ENCODE measurements around the gene CHRNE. TPM values are rescaled to one million over a fixed set of nuclear protein-coding genes. Genes with fewer than 3 reads are reported as not detected.
"Not testable (repeated sequence)": the region's sequence is repeated elsewhere in the genome, so short reads cannot be mapped to it uniquely, and the experiment has no call there.

CHRNE gene
- total and polyA plus RNA-seq, 2 experiments from 2014 or later: 0.24 to 1.2 TPM

- H3K4me1 Mint-ChIP-seq: peaks cover 61% of the 10 kb centered on the region
Measured at GRCh38 chr17:4857347-4857746, 45.6 kb downstream of the CHRNE start.

GRCh38 chr17:4856937-4857314 lies 46.0 kb downstream of the CHRNE start:
- peaks cover 19% of the 10 kb centered on the region for H3K79me2 ChIP-seq (replicated peaks; ENCODE audit: insufficient read depth)
- H4K20me1 ChIP-seq (replicated peaks; ENCODE audit: insufficient read depth): peaks cover 5% of the 10 kb centered on the region; the same call in 1 of the 2 replicates
- ATAC-seq (no peak), DNase-seq (ENCODE audit: low spot score) (no peak)
- H3K27me3 ChIP-seq (ENCODE audit: insufficient read depth): no peaks in the 10 kb centered on the region
- no peak overlapping the region for H3K4me2 ChIP-seq
- H3K4me1 Mint-ChIP-seq: peaks cover 65% of the 10 kb centered on the region
- H3K4me3 Mint-ChIP-seq: no peak overlapping the region; the same call in 2 of the 3 replicates
- no peak overlapping the region for H3K27ac ChIP-seq (ENCODE audit: low read depth)
- H3K27ac Mint-ChIP-seq: peak overlapping the region; percentile 69; the same call in 1 of the 2 replicates
- no peak overlapping the region for H2AFZ ChIP-seq
- H3K9me3 Mint-ChIP-seq: no peaks in the 10 kb centered on the region
- no peaks in the 10 kb centered on the region for H3K9me2 ChIP-seq (ENCODE audit: insufficient read depth)
- H3K36me3 Mint-ChIP-seq (ENCODE audit: low read depth): peaks cover 9% of the 10 kb centered on the region; the same call in 2 of the 3 replicates
- H3F3A ChIP-seq (replicated peaks; ENCODE audit: low read depth): peaks cover 13% of the 10 kb centered on the region; the same call in 1 of the 2 replicates
- peaks cover 58% of the 10 kb centered on the region for H3K4me1 ChIP-seq (ENCODE audit: insufficient read depth)
- TF ChIP-seq NANOG (IDR thresholded peaks at IDR 0.05; ENCODE audit: borderline replicate concordance) (no peak), STAT1 (IDR thresholded peaks at IDR 0.05; ENCODE audit: unreplicated experiment) (no peak), CREB1 (CRISPR knock-in tag; IDR thresholded peaks at IDR 0.05; ENCODE audit: low read depth) (no peak), EZH2phosphoT487 (IDR thresholded peaks at IDR 0.05; ENCODE audit: unreplicated experiment) (no peak), EZH2 (IDR thresholded peaks at IDR 0.05; ENCODE audit: low read depth, unreplicated experiment) (no peak), ZNF331 (CRISPR knock-in tag; IDR thresholded peaks at IDR 0.05; ENCODE audit: low read depth) (no peak)
- TF ChIP-seq, protein P1, sequence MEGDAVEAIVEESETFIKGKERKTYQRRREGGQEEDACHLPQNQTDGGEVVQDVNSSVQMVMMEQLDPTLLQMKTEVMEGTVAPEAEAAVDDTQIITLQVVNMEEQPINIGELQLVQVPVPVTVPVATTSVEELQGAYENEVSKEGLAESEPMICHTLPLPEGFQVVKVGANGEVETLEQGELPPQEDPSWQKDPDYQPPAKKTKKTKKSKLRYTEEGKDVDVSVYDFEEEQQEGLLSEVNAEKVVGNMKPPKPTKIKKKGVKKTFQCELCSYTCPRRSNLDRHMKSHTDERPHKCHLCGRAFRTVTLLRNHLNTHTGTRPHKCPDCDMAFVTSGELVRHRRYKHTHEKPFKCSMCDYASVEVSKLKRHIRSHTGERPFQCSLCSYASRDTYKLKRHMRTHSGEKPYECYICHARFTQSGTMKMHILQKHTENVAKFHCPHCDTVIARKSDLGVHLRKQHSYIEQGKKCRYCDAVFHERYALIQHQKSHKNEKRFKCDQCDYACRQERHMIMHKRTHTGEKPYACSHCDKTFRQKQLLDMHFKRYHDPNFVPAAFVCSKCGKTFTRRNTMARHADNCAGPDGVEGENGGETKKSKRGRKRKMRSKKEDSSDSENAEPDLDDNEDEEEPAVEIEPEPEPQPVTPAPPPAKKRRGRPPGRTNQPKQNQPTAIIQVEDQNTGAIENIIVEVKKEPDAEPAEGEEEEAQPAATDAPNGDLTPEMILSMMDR (conservative IDR thresholded peaks at IDR 0.05; ENCODE audit: low read depth in 2 of 2): no peak
- TF ChIP-seq, protein P2, sequence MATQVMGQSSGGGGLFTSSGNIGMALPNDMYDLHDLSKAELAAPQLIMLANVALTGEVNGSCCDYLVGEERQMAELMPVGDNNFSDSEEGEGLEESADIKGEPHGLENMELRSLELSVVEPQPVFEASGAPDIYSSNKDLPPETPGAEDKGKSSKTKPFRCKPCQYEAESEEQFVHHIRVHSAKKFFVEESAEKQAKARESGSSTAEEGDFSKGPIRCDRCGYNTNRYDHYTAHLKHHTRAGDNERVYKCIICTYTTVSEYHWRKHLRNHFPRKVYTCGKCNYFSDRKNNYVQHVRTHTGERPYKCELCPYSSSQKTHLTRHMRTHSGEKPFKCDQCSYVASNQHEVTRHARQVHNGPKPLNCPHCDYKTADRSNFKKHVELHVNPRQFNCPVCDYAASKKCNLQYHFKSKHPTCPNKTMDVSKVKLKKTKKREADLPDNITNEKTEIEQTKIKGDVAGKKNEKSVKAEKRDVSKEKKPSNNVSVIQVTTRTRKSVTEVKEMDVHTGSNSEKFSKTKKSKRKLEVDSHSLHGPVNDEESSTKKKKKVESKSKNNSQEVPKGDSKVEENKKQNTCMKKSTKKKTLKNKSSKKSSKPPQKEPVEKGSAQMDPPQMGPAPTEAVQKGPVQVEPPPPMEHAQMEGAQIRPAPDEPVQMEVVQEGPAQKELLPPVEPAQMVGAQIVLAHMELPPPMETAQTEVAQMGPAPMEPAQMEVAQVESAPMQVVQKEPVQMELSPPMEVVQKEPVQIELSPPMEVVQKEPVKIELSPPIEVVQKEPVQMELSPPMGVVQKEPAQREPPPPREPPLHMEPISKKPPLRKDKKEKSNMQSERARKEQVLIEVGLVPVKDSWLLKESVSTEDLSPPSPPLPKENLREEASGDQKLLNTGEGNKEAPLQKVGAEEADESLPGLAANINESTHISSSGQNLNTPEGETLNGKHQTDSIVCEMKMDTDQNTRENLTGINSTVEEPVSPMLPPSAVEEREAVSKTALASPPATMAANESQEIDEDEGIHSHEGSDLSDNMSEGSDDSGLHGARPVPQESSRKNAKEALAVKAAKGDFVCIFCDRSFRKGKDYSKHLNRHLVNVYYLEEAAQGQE (IDR thresholded peaks at IDR 0.05; ENCODE audit: unreplicated experiment): no peak
- no peak overlapping the region for H3K4me3 ChIP-seq
- H3K36me3 ChIP-seq (ENCODE audit: insufficient read depth): no peaks in the 10 kb centered on the region
- H3K27me3 Mint-ChIP-seq (ENCODE audit: insufficient read depth, low read depth, poor library complexity): peaks cover 16% of the 10 kb centered on the region

More at GRCh38 chr17:4857347-4857746, 45.6 kb downstream of the CHRNE start:
- H4K20me1 ChIP-seq (replicated peaks; ENCODE audit: insufficient read depth); H3K9me2 ChIP-seq (ENCODE audit: insufficient read depth); H3K36me3 Mint-ChIP-seq (ENCODE audit: low read depth); DNase-seq (ENCODE audit: low spot score); ATAC-seq; H3K36me3 ChIP-seq (ENCODE audit: insufficient read depth); H2AFZ ChIP-seq; H3K27me3 ChIP-seq (ENCODE audit: insufficient read depth); H3K9me3 Mint-ChIP-seq: not testable (repeated sequence)
- Histone ChIP-seq H3K27ac (ENCODE audit: low read depth) (peak overlapping the region; percentile 85), H3K4me2 (peak overlapping the region; percentile 75), H3K4me1 (ENCODE audit: insufficient read depth) (peaks cover 58% of the 10 kb centered on the region), H3K4me3 (peak overlapping the region; percentile 38), H3F3A (replicated peaks; ENCODE audit: low read depth) (peaks cover 13% of the 10 kb centered on the region; the same call in 1 of the 2 replicates), H3K79me2 (replicated peaks; ENCODE audit: insufficient read depth) (peaks cover 18% of the 10 kb centered on the region)
- H3K27ac Mint-ChIP-seq: peak overlapping the region; percentile 66
- H3K4me3 Mint-ChIP-seq: peak overlapping the region; percentile 11; the same call in 1 of the 3 replicates
- peaks cover 14% of the 10 kb centered on the region for H3K27me3 Mint-ChIP-seq (ENCODE audit: insufficient read depth, low read depth, poor library complexity)
